HepG2 (cell line): ENCODE results near the gene PNLIP. TPM values are rescaled to one million over a fixed set of nuclear protein-coding genes. Genes with fewer than 3 reads are reported as not detected.

Source experiments
- ATAC-seq: fragments of 200-7000 bp; cut with Tn5 transposase; 3 replicates; pipeline ENCODE4 v1.9.1; 2020; ENCODE audit warnings: mild to moderate bottlenecking, moderate library complexity
- BruUV-seq: library from RNA; stranded (reverse); fragments of 400-500 nt; replicated peaks from 2 replicates; lab custom pipeline; 2021; lab: Mats Ljungman, UMichigan
- CTCF ChIA-PET: fragments of 300-600 bp; formaldehyde crosslinking; extraction: SDS; loops from one replicate; lab custom pipeline; 2021; ENCODE audit warnings: low total read pairs, inconsistent platforms, low intra/inter-chr PET ratio; lab: Yijun Ruan, JAX
- POLR2A ChIA-PET: fragments of 350-600 bp; sonication (Branson Sonifier 250); formaldehyde crosslinking; loops from one replicate; lab custom pipeline; 2020; ENCODE audit warnings: antibody characterized with exemption, inconsistent platforms; lab: Yijun Ruan, JAX
- DNase-seq: peaks from one replicate; pipeline ENCODE4 v3.0.0-alpha.2; 2015; ENCODE audit warnings: low spot score
- FAIRE-seq: peaks from 3 replicates; lab custom pipeline; 2011; peaks lifted over from hg19 to GRCh38; lab: Jason Lieb, UNC
- H2AFZ ChIP-seq: one replicate; pipeline ENCODE4 v1.6.1; 2011; ENCODE audit warnings: low read length, inconsistent platforms
- H3K27ac ChIP-seq: fragments of 300-600 bp; 3 replicates; pipeline ENCODE4 v1.8.0; 2011; ENCODE audit warnings: mixed run types, mild to moderate bottlenecking, mixed read lengths, low read length, inconsistent platforms; ENCODE audit not compliant: insufficient read depth; ENCODE audit errors: extremely low read length
- H3K27me3 ChIP-seq, 2 experiments: fragments of 200-600 bp in 1 of 2; 2 replicates in 1 of 2; 3 replicates in 1 of 2; pipeline versions ENCODE4 v1.6.0 to v1.8.0; 2011; ENCODE audit warnings: low read length in 2 of 2, mild to moderate bottlenecking in 2 of 2, moderate library complexity in 2 of 2, inconsistent platforms in 1 of 2; ENCODE audit not compliant: insufficient read depth in 2 of 2, control insufficient read depth in 1 of 2
- H3K36me3 ChIP-seq, 2 experiments: fragments of 200-600 bp in 1 of 2; replicated peaks in 1 of 2; 2 replicates in 1 of 2; 3 replicates in 1 of 2; pipeline versions ENCODE4 v1.5.1 to v1.8.0; 2011; ENCODE audit warnings: low read length in 2 of 2, inconsistent platforms in 1 of 2; ENCODE audit not compliant: insufficient read depth in 2 of 2, control insufficient read depth in 1 of 2
- H3K4me1 ChIP-seq: 2 replicates; pipeline ENCODE4 v1.5.1; 2012; ENCODE audit warnings: low read length, inconsistent platforms; ENCODE audit not compliant: insufficient read depth
- H3K4me2 ChIP-seq: 2 replicates; pipeline ENCODE4 v1.6.0; 2011; ENCODE audit warnings: low read depth, low read length, inconsistent platforms
- H3K4me3 ChIP-seq, 3 experiments: fragments of 200-600 bp in 1 of 3; sonication (generic), shearing (Covaris generic) in 1 of 3; replicated peaks in 1 of 3; 2 replicates each; pipeline ENCODE4 v1.5.1; 2011 to 2016; ENCODE audit warnings: low read length in 3 of 3, inconsistent platforms in 2 of 3, low read depth in 2 of 3, mild to moderate bottlenecking in 2 of 3, control low read depth in 1 of 3, mixed read lengths in 1 of 3; ENCODE audit not compliant: insufficient read depth in 1 of 3
- H3K79me2 ChIP-seq: one replicate; pipeline ENCODE4 v1.6.1; 2011; ENCODE audit warnings: low read length, inconsistent platforms; ENCODE audit not compliant: insufficient read depth
- H3K9ac ChIP-seq: 2 replicates; pipeline ENCODE4 v1.6.0; 2011; ENCODE audit warnings: mild to moderate bottlenecking, low read depth, low read length, inconsistent platforms; ENCODE audit not compliant: insufficient read depth
- H3K9me3 ChIP-seq: 2 replicates; pipeline ENCODE4 v1.5.1; 2012; ENCODE audit warnings: mild to moderate bottlenecking, low read length
- H4K20me1 ChIP-seq: 2 replicates; pipeline ENCODE4 v1.6.0; 2011; ENCODE audit warnings: inconsistent platforms, mild to moderate bottlenecking, low read length, moderate library complexity; ENCODE audit not compliant: insufficient read depth
- ELF3 ChIP-seq: IDR thresholded peaks from 2 replicates; pipeline ENCODE4 v1.6.1; 2016; ENCODE audit warnings: missing genetic modification reagents, missing compliant biosample characterization
- ELF4 ChIP-seq: sonication (generic); formaldehyde crosslinking; IDR thresholded peaks from 2 replicates; pipeline ENCODE4 v1.5.0; 2020; ENCODE audit warnings: missing genetic modification reagents, mild to moderate bottlenecking, moderate library complexity, borderline replicate concordance
- KDM5A ChIP-seq: fragments of 200-600 bp; sonication (generic); IDR thresholded peaks from 2 replicates; pipeline ENCODE4 v1.7.0; 2018; ENCODE audit warnings: antibody characterized with exemption, mild to moderate bottlenecking, low read length, borderline replicate concordance
- MATR3 ChIP-seq: sonication (generic); formaldehyde crosslinking; IDR thresholded peaks from 2 replicates; pipeline ENCODE4 v1.4.0; 2020; ENCODE audit warnings: missing genetic modification reagents
- MIER3 ChIP-seq: IDR thresholded peaks from 2 replicates; pipeline ENCODE4 v1.6.1; 2016; ENCODE audit warnings: missing compliant biosample characterization, borderline replicate concordance
- NFE2L1 ChIP-seq: sonication (generic); formaldehyde crosslinking; IDR thresholded peaks from 2 replicates; pipeline ENCODE4 v1.4.0; 2020; ENCODE audit warnings: missing genetic modification reagents, mild to moderate bottlenecking, borderline replicate concordance
- PBX3 ChIP-seq: sonication (generic); formaldehyde crosslinking; IDR thresholded peaks from 2 replicates; pipeline ENCODE4 v1.8.1; 2023; ENCODE audit warnings: missing genetic modification reagents, inconsistent platforms, borderline replicate concordance
- RARG ChIP-seq: sonication (generic); formaldehyde crosslinking; IDR thresholded peaks from 2 replicates; pipeline ENCODE4 v1.4.0; 2020; ENCODE audit warnings: low read depth, mild to moderate bottlenecking, missing genetic modification reagents
- RCOR2 ChIP-seq: IDR thresholded peaks from 2 replicates; pipeline ENCODE4 v1.6.1; 2016; ENCODE audit warnings: missing biosample characterization, missing genetic modification reagents
- REL ChIP-seq: sonication (generic); formaldehyde crosslinking; conservative IDR thresholded peaks from 2 replicates; pipeline ENCODE4 v1.8.0; 2022; ENCODE audit warnings: mild to moderate bottlenecking, missing genetic modification reagents, moderate library complexity
- RELA ChIP-seq: sonication (generic); formaldehyde crosslinking; IDR thresholded peaks from 2 replicates; pipeline ENCODE4 v1.4.0; 2020; ENCODE audit warnings: missing genetic modification reagents
- RNF219 ChIP-seq: sonication (generic); formaldehyde crosslinking; IDR thresholded peaks from 2 replicates; pipeline ENCODE4 v1.5.0; 2020; ENCODE audit warnings: mild to moderate bottlenecking, missing genetic modification reagents
- RXRA ChIP-seq: sonication (generic); formaldehyde crosslinking; IDR thresholded peaks from 2 replicates; pipeline ENCODE4 v1.5.1; 2020; ENCODE audit warnings: missing genetic modification reagents
- RXRB ChIP-seq: IDR thresholded peaks from 2 replicates; pipeline ENCODE4 v1.6.1; 2016; ENCODE audit warnings: borderline replicate concordance, missing genetic modification reagents, missing compliant biosample characterization
- SMAD9 ChIP-seq: sonication (generic); formaldehyde crosslinking; IDR thresholded peaks from 2 replicates; pipeline ENCODE4 v1.5.1; 2020; ENCODE audit warnings: mild to moderate bottlenecking, missing genetic modification reagents
- SMYD3 ChIP-seq: sonication (generic); formaldehyde crosslinking; IDR thresholded peaks from 2 replicates; pipeline ENCODE4 v1.8.1; 2023; ENCODE audit warnings: mild to moderate bottlenecking, missing genetic modification reagents
- SOX5 ChIP-seq: IDR thresholded peaks from 2 replicates; pipeline ENCODE4 v1.6.1; 2016; ENCODE audit warnings: borderline replicate concordance
- ZBTB42 ChIP-seq: sonication (generic); formaldehyde crosslinking; IDR thresholded peaks from 2 replicates; pipeline ENCODE4 v1.5.0; 2020; ENCODE audit warnings: mild to moderate bottlenecking, missing genetic modification reagents
- ZNF577 ChIP-seq: sonication (generic); formaldehyde crosslinking; IDR thresholded peaks from 2 replicates; pipeline ENCODE4 v1.4.0; 2020; ENCODE audit warnings: mild to moderate bottlenecking, low read depth, missing genetic modification reagents, borderline replicate concordance
- ZNF749 ChIP-seq: sonication (generic); formaldehyde crosslinking; IDR thresholded peaks from 2 replicates; pipeline ENCODE4 v1.8.0; 2022; ENCODE audit warnings: mild to moderate bottlenecking, missing genetic modification reagents, moderate library complexity, borderline replicate concordance
- whole genome bisulfite sequencing: methylation state at CpG from one replicate; pipeline ENCODE4 v1.1.6; 2017; ENCODE audit warnings: low lambda C conversion rate; 5-methylcytosine and 5-hydroxymethylcytosine counted together
- in situ Hi-C: cut with HindIII; loops from 2 replicates; pipeline ENCODE4 v1.10.0; 2017; ENCODE audit warnings: low pct_unique_long_range_greater_than_20kb; ENCODE audit not compliant: extremely low pct_ligation_motif_present
- intact Hi-C: fragments of 100-400 bp; cut with micrococcal nuclease; formaldehyde crosslinking; loops from one replicate; pipeline ENCODE4 v1.10.0; 2022; ENCODE audit not compliant: unreplicated experiment
- polyA plus RNA-seq, 8 experiments: library from polyadenylated mRNA; depleted of rRNA in 3 of 8; stranded (reverse) in 7 of 8; unstranded in 1 of 8; fragments of >200 nt; fragmentation: Illumina TruSeq in 4 of 8; extraction: Trizol in 4 of 8; gene quantifications; 2 replicates each; pipeline versions ENCODE4 v1.2.1 to v1.2.3, GENCODE V29; 2011 to 2016; ENCODE audit warnings: low read depth in 4 of 8, missing spikeins in 1 of 8, mixed read lengths in 1 of 8; ENCODE audit not compliant: insufficient read depth in 1 of 8
- total RNA-seq, 5 experiments: library from RNA; depleted of rRNA; stranded (reverse); fragments of >200 nt; fragmentation: Illumina TruSeq; extraction: Trizol; gene quantifications; 2 replicates each; pipeline ENCODE4 v1.2.3, GENCODE V29; 2016; ENCODE audit warnings: low read depth in 1 of 5

The PNLIP gene
- total and polyA plus RNA-seq, 2 of the 13 experiments (the other 11 are each of a cell fraction or from before 2014, with no cell fraction given) = not detected

GRCh38 chr10:116504786-116505185 is 40.9 kb upstream of the PNLIP start:
- Histone ChIP-seq H3K4me3 (no peak overlapping the region), H3K27ac (no peak overlapping the region), H3K27me3 (no peaks in the 10 kb centered on the region), H3K4me2 (no peak overlapping the region), H3K9ac (no peak overlapping the region), H4K20me1 (no peaks in the 10 kb centered on the region)
- ChIA-PET CTCF (no interaction called here), POLR2A (no interaction called here)
- ATAC-seq (no peak), DNase-seq (no peak), FAIRE-seq (no peak)
- in situ Hi-C loops (no loop called here), intact Hi-C loops (no loop called here)
- TF ChIP-seq MATR3 (no peak), PBX3 (no peak), ELF3 (no peak), ZBTB42 (CRISPR knock-in tag) (no peak), RCOR2 (CRISPR knock-in tag) (no peak), KDM5A (no peak), NFE2L1 (CRISPR knock-in tag) (no peak), SMYD3 (CRISPR knock-in tag) (no peak), ZNF577 (no peak)
- TF ChIP-seq, all 625 proteins: peak for 0
- Histone ChIP-seq H3K4me1 (no peaks in the 10 kb centered on the region), H2AFZ (no peak overlapping the region), H3K36me3 (no peaks in the 10 kb centered on the region), H3K79me2 (no peaks in the 10 kb centered on the region), H3K9me3 (no peaks in the 10 kb centered on the region)
- WGBS = 35% methylated on average over 8 of the region's 8 CpGs
- no TSS peak for BruUV-seq

GRCh38 chr10:116510565-116510964 is 35.2 kb upstream of the PNLIP start:
- H3K36me3 ChIP-seq = no peaks in the 10 kb centered on the region
- CTCF ChIA-PET = no interaction called here
- no peaks in the 10 kb centered on the region for H4K20me1 ChIP-seq
- WGBS = 14% methylated on average over 3 of the region's 3 CpGs
- no peaks in the 10 kb centered on the region for H3K79me2 ChIP-seq
- POLR2A ChIA-PET = no interaction called here
- FAIRE-seq (no peak), DNase-seq (no peak), ATAC-seq (no peak)
- H3K9ac ChIP-seq = no peak overlapping the region
- H3K27ac ChIP-seq = no peak overlapping the region
- no peak overlapping the region for H3K4me3 ChIP-seq
- H3K4me2 ChIP-seq = no peak overlapping the region
- H3K4me1 ChIP-seq = no peaks in the 10 kb centered on the region
- H3K27me3 ChIP-seq = no peaks in the 10 kb centered on the region
- no peaks in the 10 kb centered on the region for H3K9me3 ChIP-seq
- intact Hi-C loops = no loop called here
- in situ Hi-C loops = no loop called here
- H2AFZ ChIP-seq = no peak overlapping the region
- no TSS peak for BruUV-seq
- TF ChIP-seq REL (no peak), RNF219 (CRISPR knock-in tag) (no peak), RELA (no peak), SMAD9 (no peak), SOX5 (CRISPR knock-in tag) (no peak), MIER3 (CRISPR knock-in tag) (no peak), ZNF749 (CRISPR knock-in tag) (no peak), RXRA (CRISPR knock-in tag) (no peak), ELF4 (CRISPR knock-in tag) (no peak), RXRB (CRISPR knock-in tag) (no peak), RARG (CRISPR knock-in tag) (no peak)
